ENCODE data around the gene ADAMTS17.

The ADAMTS17 gene

GRCh38 chr15:100121285-100121684, 220.5 kb downstream of the ADAMTS17 start:
- DNase-seq = no peak

GRCh38 chr15:100120111-100120510, 221.7 kb downstream of the ADAMTS17 start:
- no peak for DNase-seq

- no peak for DNase-seq
Observed at GRCh38 chr15:100118546-100118945, 223.2 kb downstream of the ADAMTS17 start.

- DNase-seq = no peak
Observed at GRCh38 chr15:100116416-100117190, 225.2 kb downstream of the ADAMTS17 start.

- DNase-seq = no peak
Observed at GRCh38 chr15:100115711-100116090, 226.1 kb downstream of the ADAMTS17 start.

GRCh38 chr15:100115066-100115710, 226.6 kb downstream of the ADAMTS17 start:
- DNase-seq = no peak

GRCh38 chr15:100114571-100114970, 227.2 kb downstream of the ADAMTS17 start:
- DNase-seq = no peak

- no peak for DNase-seq
Observed at GRCh38 chr15:100114100-100114499, 227.7 kb downstream of the ADAMTS17 start.

- no peak for DNase-seq
Observed at GRCh38 chr15:100113351-100114080, 228.3 kb downstream of the ADAMTS17 start.

GRCh38 chr15:100112636-100113305, 229.0 kb downstream of the ADAMTS17 start:
- DNase-seq = no peak

- DNase-seq = no peak
Observed at GRCh38 chr15:100112061-100112420, 229.7 kb downstream of the ADAMTS17 start.

- DNase-seq = no peak
Observed at GRCh38 chr15:100111125-100112060, 230.4 kb downstream of the ADAMTS17 start.

- no peak for DNase-seq
Observed at GRCh38 chr15:100109486-100110035, 232.2 kb downstream of the ADAMTS17 start.

GRCh38 chr15:100108846-100109245, 232.9 kb downstream of the ADAMTS17 start:
- DNase-seq = no peak

GRCh38 chr15:100108346-100108745, 233.4 kb downstream of the ADAMTS17 start:
- DNase-seq = no peak

- DNase-seq = no peak
Observed at GRCh38 chr15:100107606-100108225, 234.1 kb downstream of the ADAMTS17 start.

GRCh38 chr15:100107151-100107550, 234.6 kb downstream of the ADAMTS17 start:
- no peak for DNase-seq

GRCh38 chr15:100106732-100107131, 235.0 kb downstream of the ADAMTS17 start:
- no peak for DNase-seq

GRCh38 chr15:100105101-100105500, 236.7 kb downstream of the ADAMTS17 start:
- DNase-seq = no peak

- no peak for DNase-seq
Observed at GRCh38 chr15:100104245-100104644, 237.5 kb downstream of the ADAMTS17 start.

- no peak for DNase-seq
Observed at GRCh38 chr15:100103828-100104227, 237.9 kb downstream of the ADAMTS17 start.
